IPS DF 6.9 (cell line): ENCODE data around the gene GID4.

Experiments used
- DNase-seq: peaks from one replicate; pipeline ENCODE4 v3.0.0-alpha.2; 2013; ENCODE audit warnings: low read depth, low spot score
- H3K27ac ChIP-seq: one replicate; pipeline ENCODE4 v1.5.1; 2013; ENCODE audit warnings: low read length, control low read depth
- H3K27me3 ChIP-seq: 2 replicates; pipeline ENCODE4 v1.6.1; 2013; ENCODE audit warnings: mild to moderate bottlenecking, low read length; ENCODE audit not compliant: control insufficient read depth, insufficient read depth
- H3K36me3 ChIP-seq: 2 replicates; pipeline ENCODE4 v1.6.1; 2013; ENCODE audit warnings: low read length; ENCODE audit not compliant: control insufficient read depth, insufficient read depth
- H3K4me1 ChIP-seq: 2 replicates; pipeline ENCODE4 v1.6.1; 2013; ENCODE audit warnings: low read length; ENCODE audit not compliant: control insufficient read depth, insufficient read depth
- H3K4me3 ChIP-seq: 2 replicates; pipeline ENCODE4 v1.5.1; 2013; ENCODE audit warnings: mild to moderate bottlenecking, low read length
- H3K9me3 ChIP-seq: 2 replicates; pipeline ENCODE4 v1.6.1; 2013; ENCODE audit warnings: low read length, inconsistent platforms; ENCODE audit not compliant: control insufficient read depth, insufficient read depth
- WGBS: extraction: QIAGEN DNeasy Blood & Tissue Kit; methylation state at CpG from one replicate; pipeline ENCODE4 v1.1.7; 2013; ENCODE audit warnings: mixed read lengths, missing lambda C conversion rate; ENCODE audit not compliant: insufficient read length, insufficient coverage; 5-methylcytosine and 5-hydroxymethylcytosine counted together

Gene GID4

GRCh38 chr17:18110636-18111145, 71.5 kb downstream of the GID4 start:
- Histone ChIP-seq H3K4me1 (no peaks in the 10 kb centered on the region), H3K36me3 (peaks cover 10% of the 10 kb centered on the region; the same call in 1 of the 2 replicates), H3K9me3 (no peaks in the 10 kb centered on the region), H3K4me3 (no peak overlapping the region), H3K27ac (no peak overlapping the region), H3K27me3 (no peaks in the 10 kb centered on the region)
- DNase-seq: no peak
- no CpG with 5 or more reads among the region's 4 CpGs for WGBS

GRCh38 chr17:18111330-18111971, 72.2 kb downstream of the GID4 start:
- Histone ChIP-seq H3K4me1 (no peaks in the 10 kb centered on the region), H3K27ac (no peak overlapping the region), H3K9me3 (no peaks in the 10 kb centered on the region), H3K36me3 (peaks cover 5% of the 10 kb centered on the region; the same call in 1 of the 2 replicates), H3K4me3 (no peak overlapping the region), H3K27me3 (no peaks in the 10 kb centered on the region)
- DNase-seq: no peak
- no CpG with 5 or more reads among the region's 6 CpGs for WGBS

GRCh38 chr17:18115517-18115916, 76.3 kb downstream of the GID4 start:
- H3K4me1 ChIP-seq: no peaks in the 10 kb centered on the region
- H3K36me3 ChIP-seq: no peaks in the 10 kb centered on the region; the same call in 1 of the 2 replicates
- DNase-seq: no peak
- no peaks in the 10 kb centered on the region for H3K9me3 ChIP-seq
- H3K27me3 ChIP-seq: no peaks in the 10 kb centered on the region
- H3K4me3 ChIP-seq: no peak overlapping the region
- H3K27ac ChIP-seq: no peak overlapping the region
- no CpG with 5 or more reads among the region's 7 CpGs for WGBS

GRCh38 chr17:18116078-18116477, 76.9 kb downstream of the GID4 start:
- H3K27me3 ChIP-seq: no peaks in the 10 kb centered on the region
- H3K4me3 ChIP-seq: no peak overlapping the region
- no peaks in the 10 kb centered on the region for H3K4me1 ChIP-seq
- no CpG with 5 or more reads among the region's 5 CpGs for WGBS
- DNase-seq: no peak
- H3K36me3 ChIP-seq: no peaks in the 10 kb centered on the region; the same call in 1 of the 2 replicates
- H3K9me3 ChIP-seq: no peaks in the 10 kb centered on the region
- no peak overlapping the region for H3K27ac ChIP-seq

GRCh38 chr17:18117533-18117932, 78.3 kb downstream of the GID4 start:
- DNase-seq: no peak
- no CpG with 5 or more reads among the region's 1 CpG for WGBS
- H3K9me3 ChIP-seq: no peaks in the 10 kb centered on the region
- H3K4me1 ChIP-seq: no peaks in the 10 kb centered on the region
- no peaks in the 10 kb centered on the region for H3K27me3 ChIP-seq
- no peaks in the 10 kb centered on the region; the same call in 1 of the 2 replicates for H3K36me3 ChIP-seq
- no peak overlapping the region for H3K4me3 ChIP-seq
- no peak overlapping the region for H3K27ac ChIP-seq
